Endothelial cell of umbilical vein (primary cell): Measurements from ENCODE around the gene AFP. TPM values are rescaled to one million over a fixed set of nuclear protein-coding genes. Genes with fewer than 3 reads are reported as not detected.

Experiments used
- BruUV-seq: library from RNA; stranded (reverse); fragments of 400-500 nt; replicated peaks from 2 replicates; lab custom pipeline; 2021; lab: Mats Ljungman, UMichigan
- CTCF ChIA-PET: fragments of 300-600, 350-600 bp; sonication (Branson Sonifier 250); formaldehyde crosslinking; loops from one replicate; lab custom pipeline; 2021; ENCODE audit warnings: antibody characterized with exemption, inconsistent platforms; lab: Charles Lee
- POLR2A ChIA-PET: fragments of 300-600, 350-600 bp; sonication (Branson Sonifier 250); formaldehyde crosslinking; loops from one replicate; lab custom pipeline; 2021; ENCODE audit warnings: antibody characterized with exemption, inconsistent platforms; lab: Charles Lee
- DNase-seq: peaks from one replicate; pipeline ENCODE4 v3.0.0-alpha.2; 2011; ENCODE audit warnings: low read depth, low spot score
- FAIRE-seq: peaks from 2 replicates; lab custom pipeline; 2011; peaks lifted over from hg19 to GRCh38; lab: Jason Lieb, UNC
- H2AFZ ChIP-seq: 2 replicates; pipeline ENCODE4 v1.6.0; 2012; ENCODE audit warnings: low read depth, low read length, control low read depth, inconsistent platforms
- H3K27ac ChIP-seq: 2 replicates; pipeline ENCODE4 v1.5.1; 2011; ENCODE audit warnings: low read depth, mild to moderate bottlenecking, control low read depth, low read length, moderate library complexity; ENCODE audit not compliant: insufficient read depth
- H3K27me3 ChIP-seq, 2 experiments: 2 replicates each; pipeline versions ENCODE4 v1.6.0 to v1.6.1; 2011; ENCODE audit warnings: low read length in 2 of 2, mixed read lengths in 1 of 2; ENCODE audit not compliant: control insufficient read depth in 2 of 2, insufficient read depth in 2 of 2
- H3K36me3 ChIP-seq, 2 experiments: 2 replicates in 1 of 2; 3 replicates in 1 of 2; pipeline ENCODE4 v1.5.1; 2011; ENCODE audit warnings: low read length in 2 of 2, mild to moderate bottlenecking in 1 of 2, moderate library complexity in 1 of 2; ENCODE audit not compliant: control insufficient read depth in 2 of 2, insufficient read depth in 2 of 2; ENCODE audit errors: extremely low read depth in 1 of 2
- H3K4me1 ChIP-seq: 3 replicates; pipeline ENCODE4 v1.5.1; 2011; ENCODE audit warnings: mild to moderate bottlenecking, low read length; ENCODE audit not compliant: control insufficient read depth, insufficient read depth; ENCODE audit errors: extremely low read depth
- H3K4me2 ChIP-seq: 2 replicates; pipeline ENCODE4 v1.6.1; 2011; ENCODE audit warnings: low read length, control low read depth, mixed read lengths; ENCODE audit not compliant: insufficient read depth
- H3K4me3 ChIP-seq, 3 experiments: fragments of 200-600 bp in 1 of 3; sonication (generic), shearing (Covaris generic) in 1 of 3; replicated peaks in 1 of 3; 2 replicates each; pipeline ENCODE4 v1.5.1; 2011 to 2016; ENCODE audit warnings: control low read depth in 3 of 3, low read length in 3 of 3, mild to moderate bottlenecking in 2 of 3, inconsistent platforms in 1 of 3, low read depth in 1 of 3, moderate library complexity in 1 of 3; ENCODE audit not compliant: insufficient read depth in 1 of 3
- H3K79me2 ChIP-seq: 2 replicates; pipeline ENCODE4 v1.6.0; 2012; ENCODE audit warnings: low read length, inconsistent platforms; ENCODE audit not compliant: control insufficient read depth, insufficient read depth
- H3K9ac ChIP-seq: replicated peaks from 2 replicates; pipeline ENCODE3; 2011; ENCODE audit warnings: low read length, control low read depth; ENCODE audit not compliant: insufficient read depth; ENCODE audit errors: extremely low read depth
- H3K9me1 ChIP-seq: replicated peaks from 3 replicates; pipeline ENCODE4 v1.6.0; 2011; ENCODE audit warnings: mild to moderate bottlenecking, low read length; ENCODE audit not compliant: control insufficient read depth, insufficient read depth; ENCODE audit errors: extremely low read depth
- H3K9me3 ChIP-seq: replicated peaks from 2 replicates; pipeline ENCODE4 v1.5.1; 2012; ENCODE audit warnings: low read length, inconsistent platforms; ENCODE audit not compliant: control insufficient read depth, insufficient read depth
- H4K20me1 ChIP-seq: replicated peaks from 2 replicates; pipeline ENCODE3; 2011; ENCODE audit warnings: mild to moderate bottlenecking, low read length; ENCODE audit not compliant: control insufficient read depth, insufficient read depth; ENCODE audit errors: extremely low read depth
- EZH2 ChIP-seq: IDR thresholded peaks from 2 replicates; pipeline ENCODE4 v1.6.1; 2012; ENCODE audit warnings: borderline replicate concordance, low read depth, mild to moderate bottlenecking, moderate library complexity, low read length, inconsistent platforms; ENCODE audit not compliant: severe bottlenecking
- GATA2 ChIP-seq: IDR thresholded peaks from 2 replicates; pipeline ENCODE4 v1.7.0; 2011; ENCODE audit warnings: low read depth, mild to moderate bottlenecking, moderate library complexity, mixed read lengths, low read length; ENCODE audit not compliant: insufficient read length, insufficient read depth
- JUN ChIP-seq: IDR thresholded peaks from 2 replicates; pipeline ENCODE4 v1.6.1; 2011; ENCODE audit warnings: borderline replicate concordance, low read depth; ENCODE audit not compliant: insufficient read length, insufficient read depth
- MYC ChIP-seq: IDR thresholded peaks from one replicate; pipeline ENCODE4 v1.6.1; 2011; ENCODE audit warnings: mild to moderate bottlenecking, low read depth, low read length
- POLR2A ChIP-seq: IDR thresholded peaks from 2 replicates; pipeline ENCODE4 v1.6.1; 2012; ENCODE audit warnings: low read depth, mild to moderate bottlenecking, control low read depth, low read length
- POLR2AphosphoS5 ChIP-seq: IDR thresholded peaks from 2 replicates; pipeline ENCODE4 v1.6.1; 2012; ENCODE audit warnings: low read depth, mild to moderate bottlenecking, control low read depth, low read length, moderate library complexity; ENCODE audit not compliant: insufficient read depth
- dilution Hi-C: fragments of 300-500 bp; cut with MboI; formaldehyde crosslinking; loops from one replicate; pipeline ENCODE4 v1.15.0; 2019; ENCODE audit warnings: low sequenced_read_pairs; ENCODE audit not compliant: extremely low pct_ligation_motif_present
- intact Hi-C: fragments of 100-400 bp; cut with micrococcal nuclease; formaldehyde crosslinking; loops from one replicate; pipeline ENCODE4 v1.10.0; 2022
- polyA plus RNA-seq, 4 experiments: library from polyadenylated mRNA; depleted of rRNA in 3 of 4; stranded (reverse) in 3 of 4; unstranded in 1 of 4; fragments of >200 nt; gene quantifications; 2 replicates each; pipeline versions ENCODE4 v1.2.1 to v1.2.3, GENCODE V29; 2011 to 2012; ENCODE audit warnings: missing spikeins in 1 of 4
- total RNA-seq: library from RNA; stranded (reverse); gene quantifications from 2 replicates; pipeline ENCODE4 v1.2.3, GENCODE V29; 2021
- TF ChIP-seq, protein P1 (sequence below), 2 donors: IDR thresholded peaks; 1 replicate in 1 of 2; 2 replicates in 1 of 2; pipeline ENCODE4 v1.5.1; 2011; ENCODE audit warnings: low read length in 2 of 2, mild to moderate bottlenecking in 2 of 2, moderate library complexity in 2 of 2, control low read depth in 1 of 2, inconsistent platforms in 1 of 2, low read depth in 1 of 2; ENCODE audit not compliant: insufficient read depth in 1 of 2; ENCODE audit errors: extremely low read depth in 1 of 2
- TF ChIP-seq, protein P2 (sequence below): IDR thresholded peaks from 2 replicates; pipeline ENCODE4 v1.6.1; 2011; ENCODE audit not compliant: insufficient read depth, insufficient read length

The AFP gene
- total and polyA plus RNA-seq, 2 donors (not counting 3 experiments of a cell fraction or from before 2014, with no cell fraction given): not detected

DNA sequence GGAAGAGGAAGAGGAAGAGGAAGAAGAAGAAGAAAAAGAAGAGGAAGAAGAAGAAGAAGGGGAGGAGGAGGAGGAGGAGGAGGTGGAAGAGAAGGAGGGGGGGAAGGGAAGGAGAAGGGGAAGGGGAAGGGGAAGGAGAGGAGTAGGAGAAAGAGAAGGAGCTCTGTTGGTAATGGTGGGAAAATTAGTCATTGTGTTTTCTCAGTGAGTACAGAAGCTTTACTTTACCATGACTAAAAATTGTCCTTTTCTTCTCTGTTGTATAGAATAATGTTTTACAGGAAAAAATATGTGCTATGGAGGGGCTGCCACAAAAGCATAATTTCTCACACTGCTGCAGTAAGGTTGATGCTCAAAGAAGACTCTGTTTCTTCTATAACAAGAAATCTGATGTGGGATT lies 49.6 kb downstream of the AFP start:
- H3K36me3 ChIP-seq: no peaks in the 10 kb centered on the region
- H3K9ac ChIP-seq: no peak overlapping the region

More for the DNA sequence above, 49.6 kb downstream of the AFP start:
- dilution Hi-C loops (no loop called here), intact Hi-C loops (no loop called here)
- H3K9me3 ChIP-seq: no peaks in the 10 kb centered on the region
- H3K27me3 ChIP-seq: peaks cover 4 to 5% of the 10 kb centered on the region in 2 experiments
- no peak overlapping the region for H3K27ac ChIP-seq
- CTCF ChIA-PET: no interaction called here
- DNase-seq (no peak), FAIRE-seq (no peak)
- TF ChIP-seq, protein P1, sequence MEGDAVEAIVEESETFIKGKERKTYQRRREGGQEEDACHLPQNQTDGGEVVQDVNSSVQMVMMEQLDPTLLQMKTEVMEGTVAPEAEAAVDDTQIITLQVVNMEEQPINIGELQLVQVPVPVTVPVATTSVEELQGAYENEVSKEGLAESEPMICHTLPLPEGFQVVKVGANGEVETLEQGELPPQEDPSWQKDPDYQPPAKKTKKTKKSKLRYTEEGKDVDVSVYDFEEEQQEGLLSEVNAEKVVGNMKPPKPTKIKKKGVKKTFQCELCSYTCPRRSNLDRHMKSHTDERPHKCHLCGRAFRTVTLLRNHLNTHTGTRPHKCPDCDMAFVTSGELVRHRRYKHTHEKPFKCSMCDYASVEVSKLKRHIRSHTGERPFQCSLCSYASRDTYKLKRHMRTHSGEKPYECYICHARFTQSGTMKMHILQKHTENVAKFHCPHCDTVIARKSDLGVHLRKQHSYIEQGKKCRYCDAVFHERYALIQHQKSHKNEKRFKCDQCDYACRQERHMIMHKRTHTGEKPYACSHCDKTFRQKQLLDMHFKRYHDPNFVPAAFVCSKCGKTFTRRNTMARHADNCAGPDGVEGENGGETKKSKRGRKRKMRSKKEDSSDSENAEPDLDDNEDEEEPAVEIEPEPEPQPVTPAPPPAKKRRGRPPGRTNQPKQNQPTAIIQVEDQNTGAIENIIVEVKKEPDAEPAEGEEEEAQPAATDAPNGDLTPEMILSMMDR (IDR thresholded peaks at IDR 0.05; ENCODE audit: extremely low read depth in 1 of 2, insufficient read depth in 1 of 2, low read depth in 1 of 2, low read length in 2 of 2): no peak
- no peak for TF ChIP-seq GATA2
- TF ChIP-seq, protein P2, sequence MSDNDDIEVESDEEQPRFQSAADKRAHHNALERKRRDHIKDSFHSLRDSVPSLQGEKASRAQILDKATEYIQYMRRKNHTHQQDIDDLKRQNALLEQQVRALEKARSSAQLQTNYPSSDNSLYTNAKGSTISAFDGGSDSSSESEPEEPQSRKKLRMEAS: no peak
- no peak for TF ChIP-seq POLR2AphosphoS5
- TF ChIP-seq MYC: no peak
- no peak for TF ChIP-seq POLR2A
- no peak for TF ChIP-seq JUN
- TF ChIP-seq EZH2: no peak
- no peak overlapping the region for H2AFZ ChIP-seq
- H3K4me2 ChIP-seq: no peak overlapping the region
- no TSS peak for BruUV-seq
- POLR2A ChIA-PET: no interaction called here
- H4K20me1 ChIP-seq: no peaks in the 10 kb centered on the region
- H3K4me1 ChIP-seq: no peaks in the 10 kb centered on the region
- no peaks in the 10 kb centered on the region for H3K9me1 ChIP-seq
- no peaks in the 10 kb centered on the region for H3K79me2 ChIP-seq
- no peak overlapping the region for H3K4me3 ChIP-seq
